Loucy (cell line): ENCODE data around the gene NLRP12.

Experiments used
- H2AFZ ChIP-seq: fragments of 200-600 bp; sonication (generic); 2 replicates; pipeline ENCODE4 v1.6.0; 2016; ENCODE audit warnings: antibody characterized with exemption, mild to moderate bottlenecking, low read length, moderate library complexity
- H3F3A ChIP-seq: fragments of 200-600 bp; 2 replicates; pipeline ENCODE4 v1.6.0; 2016; ENCODE audit warnings: antibody characterized with exemption, low read depth, mild to moderate bottlenecking
- H3K27me3 ChIP-seq: fragments of 200-600 bp; sonication (generic); 2 replicates; pipeline ENCODE4 v1.6.1; 2014; ENCODE audit warnings: low read length, mild to moderate bottlenecking; ENCODE audit not compliant: insufficient read depth, poor library complexity, severe bottlenecking
- H3K36me3 ChIP-seq: fragments of 200-600 bp; sonication (generic); 2 replicates; pipeline ENCODE4 v1.6.1; 2016; ENCODE audit warnings: low read length; ENCODE audit not compliant: insufficient read depth
- H3K4me1 ChIP-seq: fragments of 200-600 bp; sonication (generic); 2 replicates; pipeline ENCODE4 v1.5.1; 2014; ENCODE audit warnings: low read length, mild to moderate bottlenecking; ENCODE audit not compliant: insufficient read depth, poor library complexity, severe bottlenecking
- H3K4me2 ChIP-seq: fragments of 200-600 bp; sonication (generic); 2 replicates; pipeline ENCODE4 v1.6.0; 2014; ENCODE audit warnings: antibody characterized with exemption, low read length, low read depth, mild to moderate bottlenecking; ENCODE audit not compliant: poor library complexity, severe bottlenecking
- H3K4me3 ChIP-seq: fragments of 200-600 bp; sonication (generic); 2 replicates; pipeline ENCODE4 v1.5.1; 2014; ENCODE audit warnings: low read length, mild to moderate bottlenecking, mixed read lengths; ENCODE audit not compliant: poor library complexity, severe bottlenecking
- H3K79me2 ChIP-seq: fragments of 200-600 bp; sonication (generic); 2 replicates; pipeline ENCODE4 v1.6.1; 2014; ENCODE audit warnings: low read length; ENCODE audit not compliant: insufficient read depth
- H3K9ac ChIP-seq: fragments of 200-600 bp; sonication (generic); 2 replicates; pipeline ENCODE4 v1.6.0; 2014; ENCODE audit warnings: mild to moderate bottlenecking, low read depth, low read length, moderate library complexity; ENCODE audit not compliant: poor library complexity, severe bottlenecking
- H3K9me2 ChIP-seq: fragments of 200-600 bp; sonication (generic); replicated peaks from 2 replicates; pipeline ENCODE4 v1.6.1; 2016; ENCODE audit warnings: low read depth, low read length, mixed read lengths
- H3K9me3 ChIP-seq: fragments of 200-600 bp; sonication (generic); 2 replicates; pipeline ENCODE4 v1.6.1; 2014; ENCODE audit warnings: mild to moderate bottlenecking, antibody characterized with exemption, low read length, low read depth; ENCODE audit not compliant: insufficient read depth
- H4K20me1 ChIP-seq: fragments of 200-600 bp; sonication (generic); 2 replicates; pipeline ENCODE4 v1.6.0; 2014; ENCODE audit warnings: antibody characterized with exemption, low read length, mild to moderate bottlenecking; ENCODE audit not compliant: insufficient read depth, poor library complexity, severe bottlenecking
- EZH2phosphoT487 ChIP-seq: fragments of 200-600 bp; IDR thresholded peaks from 2 replicates; pipeline ENCODE4 v1.6.1; 2018; ENCODE audit warnings: antibody characterized with exemption, mild to moderate bottlenecking, moderate library complexity, borderline replicate concordance
- TF ChIP-seq, protein P1 (sequence below): fragments of 200-600 bp; sonication (generic); conservative IDR thresholded peaks from 2 replicates; pipeline ENCODE4 v1.5.1; 2014; ENCODE audit warnings: mild to moderate bottlenecking, antibody characterized with exemption, low read length

NLRP12 gene

DNA sequence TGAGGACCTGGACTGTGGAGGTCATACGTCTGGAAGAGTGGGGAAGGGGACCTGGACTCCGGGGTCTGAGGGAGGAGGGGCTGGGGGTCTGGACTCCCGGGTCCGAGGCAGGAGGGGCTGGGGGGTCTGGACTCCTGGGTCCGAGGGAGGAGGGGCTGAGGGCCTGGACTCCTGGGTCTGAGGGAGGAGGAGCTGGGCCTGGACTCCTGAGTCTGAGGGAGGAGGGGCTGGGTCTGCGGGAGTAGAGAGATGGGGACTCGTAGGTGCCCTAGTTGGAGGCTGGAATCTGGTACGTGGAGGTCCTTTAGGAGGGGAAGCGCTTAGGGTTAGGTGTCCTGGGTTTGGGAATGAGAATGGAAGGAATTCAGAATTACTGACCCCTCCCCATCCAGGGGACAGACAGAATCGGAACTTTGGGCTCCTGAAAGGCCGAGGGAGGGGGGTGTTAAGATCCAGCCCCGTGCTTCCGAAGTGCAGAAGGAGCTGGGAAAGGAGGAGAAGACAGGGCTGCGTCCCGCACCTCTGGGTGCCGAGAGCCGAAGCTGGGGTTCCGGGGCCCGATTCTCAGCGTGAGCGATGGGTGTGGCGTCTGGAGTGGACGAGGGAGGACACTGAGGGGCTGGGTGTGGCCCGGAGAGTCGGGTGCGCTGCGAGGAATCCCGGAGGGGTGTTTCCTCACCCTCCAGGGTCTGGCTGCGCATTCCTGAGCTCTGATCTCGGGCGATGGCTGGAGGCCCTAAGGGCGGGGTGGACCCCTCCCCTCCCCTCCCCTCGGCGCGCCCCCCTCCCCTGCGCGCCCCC, 44.2 kb upstream of the NLRP12 start:
- Histone ChIP-seq H3K79me2 (peaks cover 58% of the 10 kb centered on the region), H3K9me3 (no peaks in the 10 kb centered on the region), H2AFZ (peak overlapping the region; percentile 79), H3K4me1 (peaks cover 42% of the 10 kb centered on the region), H3K9me2 (no peaks in the 10 kb centered on the region), H3K36me3 (peaks cover 2% of the 10 kb centered on the region; the same call in 1 of the 2 replicates), H3F3A (no peaks in the 10 kb centered on the region), H3K27me3 (peaks cover 3% of the 10 kb centered on the region), H3K4me2 (peak overlapping the region; percentile 85), H4K20me1 (peaks cover 46% of the 10 kb centered on the region), H3K9ac (peak overlapping the region; percentile 98), H3K4me3 (peak overlapping the region; percentile 84)
- TF ChIP-seq EZH2phosphoT487 = no peak
- TF ChIP-seq, protein P1, sequence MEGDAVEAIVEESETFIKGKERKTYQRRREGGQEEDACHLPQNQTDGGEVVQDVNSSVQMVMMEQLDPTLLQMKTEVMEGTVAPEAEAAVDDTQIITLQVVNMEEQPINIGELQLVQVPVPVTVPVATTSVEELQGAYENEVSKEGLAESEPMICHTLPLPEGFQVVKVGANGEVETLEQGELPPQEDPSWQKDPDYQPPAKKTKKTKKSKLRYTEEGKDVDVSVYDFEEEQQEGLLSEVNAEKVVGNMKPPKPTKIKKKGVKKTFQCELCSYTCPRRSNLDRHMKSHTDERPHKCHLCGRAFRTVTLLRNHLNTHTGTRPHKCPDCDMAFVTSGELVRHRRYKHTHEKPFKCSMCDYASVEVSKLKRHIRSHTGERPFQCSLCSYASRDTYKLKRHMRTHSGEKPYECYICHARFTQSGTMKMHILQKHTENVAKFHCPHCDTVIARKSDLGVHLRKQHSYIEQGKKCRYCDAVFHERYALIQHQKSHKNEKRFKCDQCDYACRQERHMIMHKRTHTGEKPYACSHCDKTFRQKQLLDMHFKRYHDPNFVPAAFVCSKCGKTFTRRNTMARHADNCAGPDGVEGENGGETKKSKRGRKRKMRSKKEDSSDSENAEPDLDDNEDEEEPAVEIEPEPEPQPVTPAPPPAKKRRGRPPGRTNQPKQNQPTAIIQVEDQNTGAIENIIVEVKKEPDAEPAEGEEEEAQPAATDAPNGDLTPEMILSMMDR = no peak

DNA sequence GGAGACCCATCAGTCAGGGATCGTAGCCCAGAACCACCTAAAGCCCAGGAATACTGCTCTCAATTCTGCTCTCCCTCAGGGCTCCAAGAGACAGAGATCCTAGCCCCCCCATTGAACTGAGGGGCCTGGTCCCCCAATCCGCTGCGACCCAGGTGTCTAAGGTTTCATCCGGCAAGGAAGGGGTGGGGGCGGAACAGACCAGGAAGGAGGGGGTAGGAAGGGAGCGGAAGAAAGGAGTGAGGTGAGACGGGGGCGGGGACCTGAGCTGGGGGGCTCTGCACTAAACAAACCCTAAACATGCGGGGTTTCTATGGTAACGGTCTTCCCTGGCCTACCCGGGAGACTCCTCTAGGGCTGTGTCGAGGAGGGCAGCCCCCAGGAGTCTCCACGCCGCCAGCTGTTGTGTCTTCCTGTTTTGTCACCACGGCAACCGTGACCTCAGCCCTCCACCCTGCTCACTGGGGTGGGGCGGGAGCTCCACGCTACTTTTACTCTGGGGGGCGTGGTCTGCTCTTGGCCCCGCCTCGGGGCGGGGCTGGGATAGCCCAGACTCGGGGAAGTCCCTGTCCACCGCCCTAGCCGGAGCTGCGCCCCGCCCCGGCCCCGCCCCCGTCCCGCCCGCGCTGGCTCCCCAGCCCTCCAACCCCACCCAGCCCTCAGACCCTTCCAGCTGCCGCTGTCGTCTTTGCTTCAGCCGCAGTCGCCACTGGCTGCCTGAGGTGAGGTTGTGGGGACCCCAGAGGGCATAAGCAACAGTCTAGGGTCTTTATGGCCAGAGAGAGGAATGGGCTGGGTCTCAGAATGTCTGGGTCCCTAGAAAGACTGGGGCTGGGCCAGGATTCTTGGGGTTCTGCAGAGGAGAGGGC, 43.3 kb upstream of the NLRP12 start, which contains the start of gene MYADM:
TSS of gene MYADM (plus strand) at position 659 of the 866 bp plus-strand sequence. CDS start 5,647 bp downstream, outside the sequence.
- Histone ChIP-seq H3K4me1 (peaks cover 39% of the 10 kb centered on the region), H3K9me3 (no peaks in the 10 kb centered on the region), H2AFZ (peak within 1 kb of the TSS; percentile 79), H3K9ac (peak within 1 kb of the TSS; percentile 98), H3K79me2 (peaks cover 50% of the 10 kb centered on the region), H3K27me3 (peaks cover 3% of the 10 kb centered on the region), H3K36me3 (no peaks in the 10 kb centered on the region), H4K20me1 (peaks cover 39% of the 10 kb centered on the region), H3K9me2 (no peaks in the 10 kb centered on the region), H3F3A (no peaks in the 10 kb centered on the region), H3K4me2 (peak within 1 kb of the TSS; percentile 90), H3K4me3 (peak within 1 kb of the TSS; percentile 84)
- TF ChIP-seq EZH2phosphoT487 = no peak
- TF ChIP-seq, protein P1 = no peak

DNA sequence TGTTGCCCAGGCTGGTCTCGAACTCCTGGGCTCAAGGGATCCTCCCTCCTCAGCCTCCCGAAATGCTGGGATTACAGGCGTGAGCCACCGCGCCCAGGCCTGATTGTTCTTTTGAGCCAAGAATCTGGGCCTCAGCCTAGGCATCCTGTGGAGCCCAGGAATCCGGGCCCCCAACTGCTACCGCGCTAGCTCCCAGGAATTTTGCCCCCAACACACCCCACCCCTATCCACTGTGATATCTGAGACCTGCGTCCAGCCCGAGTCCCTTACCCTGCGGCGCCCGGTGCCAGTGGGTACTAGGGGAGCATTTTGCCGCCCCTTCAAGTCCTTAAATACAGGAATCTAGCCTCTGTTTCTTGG, 42.7 kb upstream of the NLRP12 start:
- Histone ChIP-seq H2AFZ (no peak overlapping the region), H3K9ac (peak overlapping the region; percentile 66)

More for the DNA sequence above, 42.7 kb upstream of the NLRP12 start:
- Histone ChIP-seq H3K36me3 (no peaks in the 10 kb centered on the region), H4K20me1 (peaks cover 35% of the 10 kb centered on the region), H3K79me2 (peaks cover 43% of the 10 kb centered on the region), H3K9me3 (no peaks in the 10 kb centered on the region), H3K4me2 (peak overlapping the region; percentile 90), H3K4me1 (peaks cover 39% of the 10 kb centered on the region), H3F3A (no peaks in the 10 kb centered on the region), H3K9me2 (no peaks in the 10 kb centered on the region), H3K27me3 (peaks cover 3% of the 10 kb centered on the region), H3K4me3 (peak overlapping the region; percentile 77)
- TF ChIP-seq, protein P1 = no peak
- no peak for TF ChIP-seq EZH2phosphoT487
